GM12873 (cell line): Measurements from ENCODE around the gene RYR1.

Experiments used
- TF ChIP-seq, protein P1 (sequence below): IDR thresholded peaks from 2 replicates; pipeline ENCODE4 v1.5.1; 2012; ENCODE audit warnings: low read depth, mild to moderate bottlenecking, moderate library complexity, low read length, control low read depth; ENCODE audit not compliant: insufficient read depth; ENCODE audit errors: missing control alignments

RYR1 gene

DNA sequence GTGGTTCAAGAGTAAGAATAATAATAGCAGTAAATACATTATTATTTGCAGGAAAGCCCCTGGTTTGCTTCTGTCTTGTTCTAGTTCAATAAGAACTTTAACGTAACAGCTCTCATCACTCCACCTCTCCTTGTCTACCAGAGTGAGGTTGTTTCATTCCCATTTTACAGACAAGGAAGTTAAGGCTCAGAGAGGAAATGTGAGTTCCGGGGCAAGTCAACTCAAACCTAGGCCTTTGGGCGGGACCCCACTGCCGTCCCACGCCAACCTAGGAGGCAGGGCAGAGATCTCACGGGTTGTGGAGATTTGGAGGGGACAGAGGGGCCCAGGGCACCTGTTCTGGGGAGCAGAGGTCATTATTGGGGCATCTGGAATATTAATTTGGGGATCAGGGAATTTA, 182.8 kb downstream of the RYR1 start:
- TF ChIP-seq, protein P1, sequence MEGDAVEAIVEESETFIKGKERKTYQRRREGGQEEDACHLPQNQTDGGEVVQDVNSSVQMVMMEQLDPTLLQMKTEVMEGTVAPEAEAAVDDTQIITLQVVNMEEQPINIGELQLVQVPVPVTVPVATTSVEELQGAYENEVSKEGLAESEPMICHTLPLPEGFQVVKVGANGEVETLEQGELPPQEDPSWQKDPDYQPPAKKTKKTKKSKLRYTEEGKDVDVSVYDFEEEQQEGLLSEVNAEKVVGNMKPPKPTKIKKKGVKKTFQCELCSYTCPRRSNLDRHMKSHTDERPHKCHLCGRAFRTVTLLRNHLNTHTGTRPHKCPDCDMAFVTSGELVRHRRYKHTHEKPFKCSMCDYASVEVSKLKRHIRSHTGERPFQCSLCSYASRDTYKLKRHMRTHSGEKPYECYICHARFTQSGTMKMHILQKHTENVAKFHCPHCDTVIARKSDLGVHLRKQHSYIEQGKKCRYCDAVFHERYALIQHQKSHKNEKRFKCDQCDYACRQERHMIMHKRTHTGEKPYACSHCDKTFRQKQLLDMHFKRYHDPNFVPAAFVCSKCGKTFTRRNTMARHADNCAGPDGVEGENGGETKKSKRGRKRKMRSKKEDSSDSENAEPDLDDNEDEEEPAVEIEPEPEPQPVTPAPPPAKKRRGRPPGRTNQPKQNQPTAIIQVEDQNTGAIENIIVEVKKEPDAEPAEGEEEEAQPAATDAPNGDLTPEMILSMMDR, result no peak

DNA sequence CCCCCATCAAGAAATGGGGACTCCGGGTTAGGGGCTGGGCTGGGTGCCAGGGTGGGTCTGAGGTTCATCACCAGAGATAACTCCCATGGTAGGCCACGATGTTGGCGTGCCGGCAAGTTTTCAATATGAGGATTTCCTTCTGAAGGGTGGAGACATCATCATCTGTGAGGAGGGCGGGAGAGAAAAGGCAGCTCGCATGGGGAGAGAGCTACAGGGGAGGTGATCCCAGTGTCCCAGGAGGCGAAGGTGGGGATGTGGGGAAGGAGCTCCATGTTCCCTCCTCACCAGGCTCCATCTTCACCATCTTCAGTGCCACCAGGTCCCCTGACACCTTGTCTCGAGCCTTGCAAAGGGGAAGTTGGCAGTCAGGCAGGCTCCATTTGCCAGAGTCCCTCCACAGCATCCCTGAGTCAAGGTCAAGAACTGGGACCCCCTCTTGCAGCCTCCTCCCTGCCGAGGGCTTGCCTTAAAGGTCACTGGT, 183.8 kb downstream of the RYR1 start:
- TF ChIP-seq, protein P1, result no peak

DNA sequence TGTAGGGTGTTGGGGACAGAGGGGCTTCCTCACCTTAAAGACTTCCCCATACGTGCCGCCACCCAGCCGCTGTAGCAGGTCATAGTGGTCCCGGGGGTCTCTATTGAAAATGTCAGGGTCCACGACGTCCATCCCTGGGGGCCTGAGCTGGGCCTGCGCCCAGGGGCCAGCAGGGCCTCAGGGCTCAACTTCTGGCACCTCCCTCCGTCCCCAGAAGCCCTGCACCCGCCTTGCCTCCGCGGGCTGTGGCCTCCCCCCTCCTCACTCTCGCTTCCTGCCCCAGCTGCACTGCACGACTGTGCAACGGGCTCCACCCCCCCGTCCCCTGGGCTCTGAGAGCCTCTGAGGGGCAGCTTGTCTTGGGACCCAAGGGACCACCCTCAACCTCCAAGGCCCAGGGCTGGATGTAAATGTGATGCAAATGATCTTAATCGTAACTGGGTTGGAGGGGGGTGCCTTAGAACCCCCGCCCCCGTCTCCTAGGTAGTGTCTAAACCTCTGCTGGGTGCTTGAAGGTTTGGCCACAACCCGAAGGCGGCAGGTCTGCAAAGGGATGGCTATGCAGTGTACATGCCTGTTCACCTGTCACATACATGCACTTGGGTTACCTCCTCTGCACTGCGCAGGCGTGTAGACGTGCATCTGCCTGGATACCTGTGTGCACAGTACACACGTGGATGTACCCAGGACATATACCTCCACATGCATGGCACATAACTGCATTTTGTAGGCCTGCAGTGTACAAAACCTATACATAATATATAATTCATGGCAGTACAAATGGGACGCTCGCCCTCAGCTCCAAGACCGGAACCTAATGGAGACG, 184.5 kb downstream of the RYR1 start, which contains the start of gene MAP4K1:
MAP4K1 (minus strand) TSS at position 190 of the 826 bp plus-strand sequence; CDS start at position 132, 58 bp downstream.
- TF ChIP-seq, protein P1, result no peak

DNA sequence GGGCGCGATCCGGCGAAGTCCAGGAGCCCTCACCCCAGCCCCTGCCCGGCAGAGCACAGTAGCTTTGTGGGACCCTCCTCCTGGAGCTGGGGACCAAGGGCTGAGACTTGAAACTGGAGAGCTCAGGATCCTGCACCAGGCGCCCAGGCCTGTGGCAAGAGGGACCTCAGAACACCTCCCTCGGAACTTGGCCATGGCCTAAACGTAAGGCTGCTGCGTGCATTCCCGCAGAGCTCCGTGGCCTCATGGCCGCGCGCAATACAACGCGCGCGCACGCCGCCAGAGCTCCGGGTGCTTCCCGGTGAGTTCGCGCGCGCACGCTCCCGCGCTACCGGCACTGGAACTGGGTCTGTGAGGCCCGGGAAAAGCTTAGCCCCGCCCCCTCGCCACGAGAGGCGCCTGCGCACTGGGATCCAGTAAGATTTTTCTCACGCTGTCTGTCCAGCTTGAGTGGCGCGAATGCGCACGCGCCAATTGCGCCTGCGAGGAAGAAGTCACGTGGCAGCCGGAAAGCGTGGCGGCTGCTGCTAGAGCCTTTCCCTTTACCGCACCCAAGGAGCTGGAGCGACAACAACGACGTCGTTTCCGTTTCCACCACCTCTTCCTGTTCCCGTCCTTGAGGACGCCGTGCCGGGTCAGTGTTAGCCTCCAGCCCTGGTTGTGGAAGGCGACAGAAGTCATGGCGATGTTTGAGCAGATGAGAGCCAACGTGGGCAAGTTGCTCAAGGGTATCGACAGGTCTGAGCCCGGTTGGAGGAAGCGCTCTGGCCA, 185.3 kb downstream of the RYR1 start, which contains the start of gene EIF3K:
EIF3K (plus strand) TSS at position 599 of the 771 bp plus-strand sequence; CDS start at position 680, 81 bp downstream.
- TF ChIP-seq, protein P1, result no peak

DNA sequence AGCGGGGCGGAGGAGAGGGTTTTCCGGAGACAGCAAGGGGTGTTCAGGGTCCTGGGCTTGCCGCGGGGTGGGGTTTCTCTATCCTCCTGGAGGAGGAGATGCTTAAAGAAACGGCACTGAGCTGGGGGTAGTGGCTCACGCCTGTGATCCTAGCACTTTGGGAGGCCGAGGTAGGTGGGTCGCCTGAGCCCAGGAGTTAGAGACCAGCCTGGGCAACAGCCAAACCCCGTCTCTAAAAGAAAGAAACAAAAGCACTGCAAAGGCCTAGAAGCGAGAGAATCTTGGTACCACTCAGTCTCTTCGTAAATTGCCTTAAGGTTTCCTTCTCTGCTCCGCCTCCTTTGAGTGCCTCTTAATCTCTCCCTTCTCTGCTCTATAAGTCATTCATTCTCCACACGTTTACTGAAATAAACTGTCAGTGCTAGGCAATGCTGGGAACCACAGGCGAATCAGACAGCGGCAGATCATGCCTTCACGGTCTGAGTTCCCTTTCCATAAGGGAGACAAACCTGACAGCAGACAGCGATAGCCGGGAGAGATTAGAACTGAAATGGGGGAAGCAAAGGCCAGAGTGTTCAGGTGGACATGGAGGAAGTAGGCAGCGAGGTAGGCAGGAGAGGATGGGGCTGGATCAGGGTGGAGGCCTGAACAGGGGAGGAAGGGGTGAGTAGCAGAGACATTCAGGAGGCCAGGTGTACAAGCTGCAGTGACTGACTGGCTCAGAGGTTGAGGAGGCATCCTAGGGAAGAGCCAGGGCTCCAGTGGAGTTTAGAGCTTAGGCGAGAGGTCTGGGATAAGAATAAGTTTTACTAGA, 186.1 kb downstream of the RYR1 start:
- TF ChIP-seq, protein P1, result no peak

DNA sequence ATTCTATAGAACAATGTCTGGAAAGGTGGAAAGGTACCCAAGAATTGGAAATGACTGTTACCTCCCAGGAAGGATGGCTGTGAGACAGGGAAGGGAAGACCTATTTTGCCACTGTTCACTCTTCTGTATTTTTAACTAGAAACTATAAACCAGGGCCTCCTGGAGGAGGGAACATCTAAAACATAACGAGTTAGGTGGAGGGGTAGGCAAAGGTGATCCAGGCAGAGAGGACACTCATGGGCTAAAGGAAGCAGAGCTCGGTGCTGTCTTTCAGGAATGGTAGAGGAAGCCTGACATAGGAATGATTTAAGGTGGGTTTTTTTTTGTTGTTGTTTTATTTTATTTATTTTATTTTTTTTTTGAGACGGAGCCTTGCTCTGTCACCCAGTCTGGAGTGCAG, 191.3 kb downstream of the RYR1 start:
- TF ChIP-seq, protein P1, result no peak
